ENCODE results near the gene EYS.

DNA sequence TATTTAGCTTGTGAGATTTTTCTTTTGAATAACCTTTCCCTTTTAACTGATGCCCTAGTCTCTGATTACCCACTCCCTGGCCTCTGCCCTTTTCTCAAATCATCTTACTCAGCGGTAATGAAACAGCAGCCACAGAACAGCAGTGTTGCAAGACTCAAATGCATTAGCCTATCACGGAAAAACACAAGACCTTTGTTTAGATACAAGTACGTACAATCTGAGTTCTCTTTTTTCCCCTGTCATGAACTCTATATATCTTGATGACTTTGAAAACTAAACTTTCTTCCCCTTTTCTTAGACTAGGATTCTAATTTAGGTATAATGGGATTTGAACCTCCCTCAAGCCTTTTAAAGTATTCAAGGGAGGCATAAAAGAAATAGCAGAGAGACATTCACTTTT is 1034.9 kb downstream of the EYS start:
- TF ChIP-seq CTCF (IDR thresholded peaks at IDR 0.05) (no peak), POLR2A (IDR thresholded peaks at IDR 0.05) (no peak), EP300 (IDR thresholded peaks at IDR 0.05) (no peak), POLR2AphosphoS5 (IDR thresholded peaks at IDR 0.05) (no peak)

Data from gastroesophageal sphincter (tissue), 3 donors.